ENCODE measurements around the gene AGXT.

Gene AGXT

GRCh38 chr2:240886678-240887609, 18.3 kb downstream of the AGXT start:
- DNase-seq = no peak

- DNase-seq = no peak
Measured at GRCh38 chr2:240887631-240888030, 19.0 kb downstream of the AGXT start.

- no peak for DNase-seq
Measured at GRCh38 chr2:240888130-240888889, 19.7 kb downstream of the AGXT start.

GRCh38 chr2:240888890-240889573, 20.4 kb downstream of the AGXT start:
- no peak for DNase-seq

DNA sequence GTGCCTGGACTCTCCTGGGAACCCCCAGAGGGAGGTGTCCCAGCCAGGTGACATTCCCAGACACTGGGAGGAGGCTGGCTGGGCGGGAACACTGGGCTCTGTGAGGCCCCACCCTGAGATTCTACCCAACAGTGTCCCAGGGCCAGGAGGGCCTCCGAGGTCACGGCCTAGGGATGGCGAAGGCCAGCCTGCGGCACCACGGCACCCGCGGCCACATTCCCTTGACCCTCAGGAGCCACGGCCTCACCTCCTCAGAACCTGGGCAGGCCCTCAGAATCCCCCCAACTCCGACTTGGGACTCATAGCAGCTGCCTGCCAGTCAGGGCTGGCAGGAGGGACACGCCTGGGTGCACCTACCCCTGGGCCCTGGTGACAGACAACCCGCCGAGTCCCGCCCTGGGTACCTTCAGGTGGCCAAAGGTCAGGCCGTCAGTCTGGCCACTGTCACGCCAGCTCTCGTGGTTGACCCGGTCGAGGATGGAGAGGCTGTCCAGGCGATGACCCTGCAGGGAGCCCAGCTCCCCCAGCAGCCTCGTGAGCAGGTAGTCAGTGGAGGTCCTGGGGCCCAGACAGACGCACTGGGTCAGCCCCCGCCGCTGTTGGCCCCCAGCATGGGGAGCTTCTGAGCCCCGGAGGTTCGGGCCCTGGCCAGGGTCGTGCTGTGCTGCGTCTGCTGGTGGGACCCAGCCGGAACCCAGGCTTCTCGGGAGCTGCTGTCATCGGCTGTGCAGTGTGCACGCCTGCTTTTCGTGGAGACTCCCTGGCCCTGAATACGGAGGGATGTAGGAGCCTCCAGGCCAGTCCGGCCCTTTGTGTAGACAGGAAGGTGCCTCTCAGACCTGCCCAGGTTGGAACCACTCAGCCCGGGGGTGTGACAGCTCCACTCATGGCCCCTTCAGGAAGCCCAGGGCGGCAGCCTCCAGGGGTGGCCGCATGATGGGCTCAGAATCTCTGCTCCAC, 21.3 kb downstream of the AGXT start:
- no peak for DNase-seq

- no peak for DNase-seq
Measured at GRCh38 chr2:240890691-240891090, 22.1 kb downstream of the AGXT start.

GRCh38 chr2:240891492-240892340, 23.1 kb downstream of the AGXT start:
- no peak for DNase-seq

DNA sequence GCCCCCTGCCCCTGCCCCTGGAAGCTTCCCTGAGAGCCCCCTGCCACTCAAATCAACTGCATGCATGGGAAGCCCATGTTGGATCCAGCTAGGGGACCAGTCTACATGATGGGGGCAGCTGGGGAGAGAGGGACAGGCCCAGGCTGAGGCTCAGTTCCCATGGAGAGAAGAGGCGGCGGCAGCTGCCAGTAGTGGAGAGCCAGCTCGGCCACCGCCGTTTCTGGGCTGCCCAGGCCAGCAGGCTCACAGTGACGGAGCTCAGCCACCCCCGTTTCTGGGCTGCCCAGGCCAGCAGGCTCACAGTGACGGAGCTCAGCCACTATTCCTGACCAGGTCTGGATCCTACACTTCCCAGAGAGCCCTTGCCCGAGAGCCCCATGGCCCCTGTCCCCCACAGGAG, 23.7 kb downstream of the AGXT start:
- DNase-seq = no peak

DNA sequence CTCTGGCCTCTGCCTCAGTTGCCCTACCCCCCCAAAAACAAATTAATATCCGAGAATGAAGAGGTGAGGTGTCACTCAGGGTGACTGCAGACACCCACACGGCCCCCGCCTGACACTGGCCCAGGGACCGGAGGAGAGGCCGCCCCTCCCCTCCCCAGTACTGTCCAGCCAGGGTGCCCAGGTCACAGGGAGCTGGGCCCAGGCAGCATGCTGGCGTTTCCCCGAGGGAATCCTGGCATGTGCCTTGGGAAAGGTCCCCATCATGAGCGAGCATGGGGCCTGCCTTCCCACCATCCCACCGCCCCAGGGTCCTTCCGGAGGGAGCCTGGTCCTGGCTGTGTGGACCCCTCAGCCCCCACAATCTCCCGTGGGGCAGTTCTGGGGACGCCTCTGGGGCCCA, 24.3 kb downstream of the AGXT start:
- DNase-seq = no peak

- no peak for DNase-seq
Measured at GRCh38 chr2:240893363-240893844, 24.8 kb downstream of the AGXT start.

GRCh38 chr2:240894006-240894405, 25.4 kb downstream of the AGXT start:
- DNase-seq = no peak

DNA sequence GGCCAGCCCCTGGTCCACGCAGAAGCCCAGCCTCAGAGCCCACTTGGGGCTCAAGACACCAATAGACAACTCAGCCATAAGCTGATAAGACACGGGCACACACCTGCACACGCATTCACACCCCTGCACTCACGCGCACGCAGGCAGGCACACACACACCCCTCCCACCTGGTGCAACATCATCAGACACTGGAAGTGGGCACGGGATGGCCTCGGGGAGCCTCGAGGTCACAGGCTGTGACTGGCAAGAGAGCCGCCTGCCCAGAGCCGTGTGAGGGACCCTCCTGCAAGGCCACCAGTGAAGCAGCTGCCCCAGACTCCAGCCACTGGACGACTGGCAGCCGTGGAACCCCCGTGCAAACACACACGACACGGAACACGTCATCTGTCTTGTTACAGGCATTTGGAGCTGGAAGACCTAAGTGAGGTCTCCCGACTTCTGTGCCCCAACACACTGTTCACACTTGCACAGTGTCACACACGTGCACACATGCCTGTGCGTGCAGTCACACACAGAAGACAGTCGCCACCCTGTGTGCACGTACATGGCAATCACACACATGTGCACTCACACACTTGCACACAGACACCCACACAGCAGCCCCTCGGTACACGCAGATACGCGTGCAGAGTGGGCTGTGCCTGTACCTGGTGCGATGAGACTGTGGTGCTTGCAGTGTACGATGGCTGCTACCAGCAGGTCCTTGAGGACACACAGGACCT, 26.4 kb downstream of the AGXT start:
- no peak for DNase-seq

- no peak for DNase-seq
Measured at GRCh38 chr2:240895656-240896388, 27.2 kb downstream of the AGXT start, which contains the start of gene MAB21L4. Gene MAB21L4, minus strand, starts transcription at chr2:240896156. Its CDS starts 159 bp downstream, at chr2:240895997.

- DNase-seq = no peak
Measured at GRCh38 chr2:240896394-240896793, 27.8 kb downstream of the AGXT start.

GRCh38 chr2:240896871-240897692, 28.5 kb downstream of the AGXT start:
- peak; percentile 24 for DNase-seq

DNA sequence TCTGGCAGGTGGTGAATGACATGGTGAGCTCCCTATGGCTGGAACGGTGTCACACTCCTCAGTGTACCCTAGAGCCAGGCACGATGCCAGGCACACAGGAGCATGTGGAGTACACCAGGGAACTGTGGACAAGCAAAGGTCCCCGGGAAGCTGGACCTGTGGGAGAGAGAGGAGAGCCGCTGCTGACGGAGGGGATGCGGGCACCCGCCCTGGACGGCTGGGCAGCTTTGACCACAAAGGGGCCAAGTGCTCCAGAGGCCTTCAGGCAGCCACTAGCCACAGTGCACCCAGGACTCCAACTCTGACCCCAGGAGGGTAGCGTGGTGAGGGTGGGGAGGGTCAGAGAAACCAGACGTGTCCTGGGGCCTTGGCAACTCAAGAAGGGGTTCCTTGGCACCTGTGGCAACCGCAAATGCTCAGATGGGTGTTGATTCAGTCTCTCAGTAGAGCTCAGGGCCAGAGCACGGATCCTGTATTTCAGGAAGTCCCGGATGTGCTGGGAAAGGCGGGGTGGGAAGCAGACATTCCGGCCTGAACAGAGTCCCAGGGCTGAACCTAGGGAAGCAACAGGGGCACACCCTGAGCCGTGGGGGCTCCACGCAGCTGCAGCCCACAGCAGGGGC, 29.6 kb downstream of the AGXT start:
- DNase-seq = no peak

GRCh38 chr2:240898731-240899467, 30.3 kb downstream of the AGXT start:
- no peak for DNase-seq
